ENCODE measurements around the gene KIAA1671. TPM values are rescaled to one million over a fixed set of nuclear protein-coding genes. Genes with fewer than 3 reads are reported as not detected.

Gene KIAA1671
- total and polyA plus RNA-seq, 2 of the 4 experiments (the other 2 are of a cell fraction) = 0.02 TPM; not detected in 1

DNA sequence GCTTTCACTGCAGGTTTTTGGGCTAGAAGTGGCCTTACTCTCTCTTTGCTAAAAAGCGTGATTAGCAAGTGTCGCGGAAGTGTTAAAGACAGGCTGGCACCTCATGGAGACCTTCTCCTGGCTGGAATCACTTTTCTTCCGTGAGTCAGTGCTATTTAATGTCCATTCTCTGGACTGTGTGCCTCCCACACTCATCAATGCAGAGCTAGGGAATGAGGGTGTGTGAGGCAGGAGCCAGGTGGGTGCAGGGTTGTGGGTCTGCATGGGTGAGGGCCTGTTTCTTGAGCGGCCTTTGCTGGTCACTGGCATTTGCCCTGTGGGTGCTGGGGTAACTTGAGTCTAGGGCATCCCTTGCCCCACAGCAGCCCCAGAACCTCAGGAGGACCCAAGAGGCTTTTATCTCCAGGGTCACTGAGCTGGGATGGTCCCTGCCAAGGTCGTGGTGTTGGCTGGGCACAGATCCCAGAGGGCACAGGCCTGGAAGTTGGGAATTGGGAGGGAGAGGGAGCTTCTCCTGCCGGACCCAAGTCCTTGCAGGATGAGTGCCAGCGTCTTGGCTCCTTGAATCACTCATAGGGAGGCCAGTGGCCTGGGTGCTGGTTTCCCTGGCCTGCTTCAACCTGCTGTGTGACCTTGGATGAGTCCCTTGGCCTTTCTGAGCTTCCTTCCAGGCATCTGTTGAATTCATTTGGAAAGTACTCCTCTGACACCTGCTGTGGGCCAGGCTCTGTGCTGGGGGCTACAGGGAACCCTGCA lies 30.0 kb downstream of the KIAA1671 start:
- Histone ChIP-seq H3K9ac (ENCODE audit: low read depth, low read length) (no peak overlapping the region), H4K8ac (ENCODE audit: low read depth in 2 of 2, low read length in 2 of 2) (no peak overlapping the region), H3K56ac (ENCODE audit: extremely low read depth, insufficient read depth, low read length) (no peak overlapping the region), H2BK15ac (ENCODE audit: low read depth, low read length) (no peak overlapping the region), H3K4me3 (ENCODE audit: insufficient read depth, low read depth, low read length) (no peak overlapping the region), H2BK5ac (ENCODE audit: low read depth, low read length, poor library complexity, severe bottlenecking) (no peak overlapping the region), H3K9me1 (ENCODE audit: insufficient read depth, low read length) (no peaks in the 10 kb centered on the region), H3K18ac (ENCODE audit: low read depth, low read length) (no peak overlapping the region), H3K36me3 (ENCODE audit: control insufficient read depth, insufficient read depth, low read length) (no peaks in the 10 kb centered on the region), H2BK120ac (ENCODE audit: low read depth, low read length) (no peak overlapping the region), H4K5ac (ENCODE audit: low read depth, low read length) (no peak overlapping the region), H3K79me1 (ENCODE audit: low read depth in 1 of 2, low read length in 2 of 2) (no peaks in the 10 kb centered on the region), H3K4me2 (ENCODE audit: low read depth, low read length) (no peak overlapping the region), H4K20me1 (ENCODE audit: insufficient read depth, low read length) (no peaks in the 10 kb centered on the region), H3K23ac (ENCODE audit: low read depth, low read length) (no peak overlapping the region), H3K9me3 (ENCODE audit: control insufficient read depth, insufficient read depth, low read length) (no peaks in the 10 kb centered on the region), H3K27ac (ENCODE audit: insufficient read depth, low read length) (no peak overlapping the region), H3K14ac (replicated peaks; ENCODE audit: low read depth, low read length) (no peak overlapping the region), H2AFZ (replicated peaks; ENCODE audit: low read length, poor library complexity) (no peak overlapping the region), H2AK9ac (replicated peaks; ENCODE audit: low read depth, low read length, poor library complexity) (no peak overlapping the region), H2AK5ac (ENCODE audit: low read depth, low read length) (no peak overlapping the region), H2BK20ac (ENCODE audit: low read depth, low read length) (no peak overlapping the region), H3K4me1 (ENCODE audit: control insufficient read depth, insufficient read depth, low read length) (no peaks in the 10 kb centered on the region), H3K27me3 (ENCODE audit: control insufficient read depth, insufficient read depth, low read length) (peaks cover 3% of the 10 kb centered on the region; the same call in 1 of the 2 replicates), H4K91ac (ENCODE audit: insufficient read depth, low read depth, low read length) (no peak overlapping the region), H3K4ac (ENCODE audit: low read depth, low read length) (no peak overlapping the region)
- in situ Hi-C loops (cut with MboI; ENCODE audit: low sequenced_read_pairs) = no loop called here
- no peak for ATAC-seq (ENCODE audit: low read depth)
- TF ChIP-seq CHD1 (IDR thresholded peaks at IDR 0.05; ENCODE audit: low read depth, low read length) (no peak), MXI1 (IDR thresholded peaks at IDR 0.05; ENCODE audit: borderline replicate concordance, low read depth, low read length) (no peak), RCOR1 (IDR thresholded peaks at IDR 0.05; ENCODE audit: insufficient replicate concordance, low read length) (no peak), NFE2L2 (IDR thresholded peaks at IDR 0.05; ENCODE audit: low read depth, low read length) (no peak), CEBPB (IDR thresholded peaks at IDR 0.05; ENCODE audit: low read depth, low read length) (no peak), BHLHE40 (IDR thresholded peaks at IDR 0.05; ENCODE audit: low read depth, low read length) (no peak), FOS (IDR thresholded peaks at IDR 0.05; ENCODE audit: low read depth, low read length) (no peak)
- WGBS, 2 experiments (ENCODE audit: extremely low coverage in 2 of 2, insufficient read length in 1 of 2) = 20% methylated on average over 1 of the region's 8 CpGs; no CpG with 5 or more reads in 1 of the 2 experiments
- intact Hi-C loops (cut with micrococcal nuclease) = no loop called here
- DNase-seq = no peak
- dilution Hi-C loops (cut with HindIII; ENCODE audit: low sequenced_read_pairs, unreplicated experiment) = no loop called here
- ChIA-PET CTCF (no interaction called here), POLR2A (ENCODE audit: unreplicated experiment) (no interaction called here)
- BruUV-seq (replicated peaks) = no TSS peak
